Muscle of arm (tissue), 12 donors: ENCODE data around the gene DNAH6. TPM values are rescaled to one million over a fixed set of nuclear protein-coding genes. Genes with fewer than 3 reads are reported as not detected.
"Not testable (repeated sequence)": the region's sequence is repeated elsewhere in the genome, so short reads cannot be mapped to it uniquely, and the experiment has no call there.

ENCODE experiments used
- DNase-seq: peaks from one replicate; pipeline ENCODE4 v3.0.0-alpha.2; 2013
- polyA plus RNA-seq, 12 donors: library from polyadenylated mRNA; unstranded; fragments of 120-200 nt; gene quantifications; one replicate each; pipeline ENCODE4 v1.2.1, GENCODE V29; 2013; ENCODE audit not compliant: insufficient read length in 12 of 12

Gene DNAH6
- polyA plus RNA-seq, 12 donors: 0.12 to 0.40 (median 0.20) TPM; not detected in 2

DNA sequence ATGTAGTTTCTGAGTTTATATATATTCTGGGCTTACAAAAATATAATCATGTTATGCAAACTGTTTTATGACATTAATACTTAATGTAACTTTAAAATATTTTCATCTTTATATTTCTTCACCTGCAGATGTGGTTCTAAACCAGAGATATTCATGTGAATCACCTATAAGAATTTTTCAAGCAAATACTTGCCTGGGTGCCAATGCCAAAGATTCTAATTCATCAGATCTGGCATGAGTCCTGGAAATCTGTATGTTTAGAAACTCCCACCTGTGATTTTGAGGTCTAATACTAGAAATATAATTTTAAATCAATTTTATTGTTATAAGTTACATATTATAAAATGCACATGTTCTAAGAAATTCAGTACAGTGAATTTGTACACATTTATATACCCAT, 19.9 kb upstream of the DNAH6 start:
- no peak for DNase-seq

- DNase-seq: no peak
Measured at GRCh38 chr2:84497285-84497684, 19.0 kb upstream of the DNAH6 start.

DNA sequence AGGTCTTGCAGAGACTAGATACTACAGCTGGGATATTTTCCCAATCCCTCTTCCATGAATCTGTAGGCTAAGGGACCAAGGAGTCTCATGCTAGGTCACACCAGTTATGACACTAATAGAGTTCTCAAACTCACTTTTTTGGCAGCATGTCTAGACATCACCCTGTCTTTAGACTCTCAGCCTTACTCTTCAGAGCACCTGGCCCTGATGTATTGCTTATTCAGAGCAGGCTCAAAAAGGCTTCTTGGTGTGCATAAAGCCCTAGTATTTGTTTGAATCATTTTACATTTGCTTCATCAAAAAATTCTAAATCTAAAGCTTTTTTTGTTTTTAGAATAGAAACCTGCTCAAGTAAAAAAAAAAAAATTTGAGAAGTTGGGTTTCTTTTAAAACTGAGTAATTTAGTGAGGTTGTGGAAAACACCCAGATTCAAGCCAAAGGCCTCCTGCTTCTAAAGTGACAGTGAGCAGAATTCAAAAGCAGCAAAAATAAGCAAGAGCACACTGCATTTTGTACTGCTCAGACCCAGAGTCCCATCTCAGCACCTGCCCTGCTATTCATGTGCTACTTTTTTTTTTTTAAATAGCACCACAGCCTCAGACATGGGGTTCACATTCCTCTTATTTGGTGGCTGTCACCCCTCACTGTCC, 18.0 kb upstream of the DNAH6 start:
- DNase-seq: no peak

GRCh38 chr2:84511024-84511423, 5.3 kb upstream of the DNAH6 start:
- DNase-seq: not testable (repeated sequence)

DNA sequence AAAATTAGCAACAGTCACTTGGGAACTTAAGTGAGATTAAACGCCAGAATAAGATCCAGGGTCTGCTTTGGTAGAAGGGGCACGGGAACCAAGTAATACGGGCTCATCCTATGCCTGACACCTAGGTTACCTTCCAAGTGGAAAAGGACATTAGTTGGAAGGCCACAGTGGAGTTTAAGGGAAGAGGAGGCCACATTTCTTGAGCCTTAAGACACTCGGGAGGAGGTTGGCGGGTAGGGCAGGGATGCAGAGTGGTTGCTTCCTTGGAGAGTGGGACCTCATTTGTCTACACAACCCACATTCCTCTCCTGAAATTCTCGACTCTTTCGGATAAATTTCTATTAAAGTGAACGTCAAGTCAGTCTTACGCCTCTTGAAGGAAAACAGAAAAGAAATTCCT, 510 bp upstream of the DNAH6 start:
- DNase-seq: no peak

DNA sequence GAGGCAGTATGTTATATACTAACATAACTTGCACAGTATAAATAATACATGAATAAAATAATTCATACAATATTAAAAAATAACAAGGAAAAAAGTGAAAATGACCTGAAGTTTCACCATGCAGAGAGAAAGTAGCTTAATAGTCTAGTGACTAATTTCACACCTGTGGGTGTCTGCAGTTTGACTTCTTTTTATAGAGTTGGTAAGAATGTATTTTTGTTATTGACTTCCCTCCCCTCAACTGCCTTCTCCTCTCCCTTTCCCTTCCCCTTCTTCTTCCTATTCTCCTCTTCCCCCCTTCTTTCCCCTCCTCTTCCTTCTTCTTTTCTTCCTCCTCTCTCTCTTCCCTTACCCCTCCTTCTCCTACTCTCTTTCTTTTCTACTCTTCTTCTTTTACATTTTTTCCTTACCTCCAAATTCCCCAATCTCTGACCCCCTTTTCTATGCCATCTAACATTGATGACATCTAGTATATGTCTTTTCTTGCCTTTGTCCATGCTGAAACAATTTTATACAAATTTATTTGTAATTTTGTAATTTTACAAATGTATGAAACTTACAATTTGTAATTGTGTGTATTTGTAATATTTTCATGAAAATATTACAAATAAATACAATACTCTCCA, 3.1 kb downstream of the DNAH6 start:
- no peak for DNase-seq

DNA sequence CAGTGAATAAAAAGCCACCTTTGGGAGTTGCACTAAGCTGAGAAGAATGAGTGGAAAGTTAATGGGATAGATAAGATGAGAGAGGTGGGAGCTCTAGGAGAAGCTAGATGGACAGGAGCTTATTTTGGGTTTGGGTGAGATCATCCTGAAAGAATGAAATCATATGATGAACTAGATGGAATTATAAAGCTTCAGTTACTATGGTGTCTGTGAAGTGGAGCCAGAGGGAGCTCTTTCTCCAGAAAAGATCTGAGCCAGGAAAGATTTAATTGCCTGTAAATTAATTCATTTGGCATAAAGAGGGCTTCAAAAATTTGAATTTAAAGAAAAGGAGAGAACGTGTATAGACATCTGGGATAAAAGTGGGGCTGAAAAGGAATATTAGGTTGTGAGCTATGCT, 10.3 kb downstream of the DNAH6 start:
- DNase-seq: no peak

DNA sequence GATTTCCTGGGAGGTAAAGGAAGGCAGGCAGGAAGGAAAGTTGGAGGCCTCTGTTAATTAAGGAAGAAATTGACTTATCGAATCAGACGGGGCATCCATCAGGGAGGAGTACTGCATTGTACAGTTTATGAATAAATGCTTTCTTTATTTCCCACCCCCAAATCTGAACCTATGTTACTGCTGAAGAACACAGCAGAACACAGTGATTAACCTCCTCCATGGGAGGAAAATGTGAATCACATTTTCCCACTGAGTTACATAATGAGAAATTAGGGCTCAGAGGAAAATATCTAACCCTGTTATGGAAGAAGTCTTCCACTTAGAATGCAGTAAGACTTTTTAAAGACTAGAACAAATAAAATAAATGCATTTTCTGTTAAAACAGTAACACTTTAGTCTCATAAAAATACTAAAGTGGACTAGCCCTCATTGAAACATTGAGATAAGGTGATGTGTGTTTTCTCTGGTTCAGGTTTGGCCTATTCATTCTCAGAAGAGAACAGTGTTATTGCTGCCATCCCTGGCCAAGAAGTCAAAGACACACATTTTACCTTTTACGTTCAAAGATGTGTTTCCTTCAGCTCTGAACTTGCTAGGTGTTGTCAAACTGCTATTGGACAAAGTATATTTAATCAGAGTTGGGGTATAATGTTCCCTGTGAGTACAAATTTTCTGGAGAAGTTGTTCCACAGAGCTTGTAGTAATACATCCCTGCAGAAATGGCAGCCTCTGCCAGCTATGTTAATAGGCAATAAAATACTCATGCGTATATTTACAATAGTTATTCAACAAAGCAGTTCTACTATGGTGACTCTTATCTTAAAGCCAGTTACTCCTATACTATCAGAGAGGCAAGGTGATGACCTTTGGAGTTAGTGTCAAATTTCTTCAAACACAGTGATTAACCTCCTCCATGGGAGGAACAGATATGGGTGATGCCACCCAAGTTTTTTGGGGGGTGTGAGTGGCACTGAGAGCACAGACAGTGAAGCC, 11.1 kb downstream of the DNAH6 start:
- no peak for DNase-seq

- DNase-seq: no peak
Measured at GRCh38 chr2:84532291-84532690, 16.0 kb downstream of the DNAH6 start.

GRCh38 chr2:84534225-84534624, 17.9 kb downstream of the DNAH6 start:
- DNase-seq: no peak

GRCh38 chr2:84537251-84537650, 21.0 kb downstream of the DNAH6 start:
- DNase-seq: no peak

GRCh38 chr2:84539729-84540128, 23.4 kb downstream of the DNAH6 start:
- DNase-seq: no peak

- DNase-seq: no peak
Measured at GRCh38 chr2:84545005-84545404, 28.7 kb downstream of the DNAH6 start.

DNA sequence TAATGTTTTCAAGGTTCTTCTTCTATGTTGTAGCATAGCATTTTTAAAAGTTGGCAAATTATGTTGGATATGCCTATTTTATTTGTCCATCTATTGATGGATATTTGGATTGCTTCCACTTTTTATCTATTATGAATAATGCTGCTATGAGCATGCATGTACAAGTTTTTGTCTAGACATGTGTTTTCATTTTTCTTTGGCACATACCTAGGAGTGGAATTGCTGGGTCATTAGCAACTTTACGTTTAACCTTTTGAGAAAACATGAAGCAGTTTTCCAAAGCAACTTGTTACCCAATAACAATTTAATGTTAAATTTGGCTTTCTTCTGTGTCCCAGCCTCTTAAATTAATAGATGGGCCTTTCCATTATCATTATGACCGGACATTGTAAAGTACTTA, 30.3 kb downstream of the DNAH6 start:
- no peak for DNase-seq

DNA sequence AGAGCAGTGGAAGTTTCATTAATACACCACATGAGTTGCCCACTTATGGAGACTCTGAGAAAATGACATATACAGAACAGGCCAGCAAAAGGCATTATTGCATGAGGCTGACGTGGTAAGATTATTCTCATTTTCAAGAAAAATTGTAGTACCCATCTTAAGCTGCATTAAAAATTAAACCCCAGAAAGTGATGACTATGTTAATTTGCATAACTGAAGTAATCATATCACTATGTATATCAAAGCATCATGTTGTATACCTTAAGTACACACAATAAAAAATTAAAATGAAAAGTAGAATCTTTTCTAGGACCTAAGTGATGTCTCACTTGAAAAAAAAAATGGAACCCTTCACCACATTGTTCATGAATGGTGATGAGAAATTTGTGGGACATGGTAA, 32.0 kb downstream of the DNAH6 start:
- no peak for DNase-seq

GRCh38 chr2:84550916-84551315, 34.6 kb downstream of the DNAH6 start:
- DNase-seq: no peak

GRCh38 chr2:84551526-84551925, 35.2 kb downstream of the DNAH6 start:
- not testable (repeated sequence) for DNase-seq

DNA sequence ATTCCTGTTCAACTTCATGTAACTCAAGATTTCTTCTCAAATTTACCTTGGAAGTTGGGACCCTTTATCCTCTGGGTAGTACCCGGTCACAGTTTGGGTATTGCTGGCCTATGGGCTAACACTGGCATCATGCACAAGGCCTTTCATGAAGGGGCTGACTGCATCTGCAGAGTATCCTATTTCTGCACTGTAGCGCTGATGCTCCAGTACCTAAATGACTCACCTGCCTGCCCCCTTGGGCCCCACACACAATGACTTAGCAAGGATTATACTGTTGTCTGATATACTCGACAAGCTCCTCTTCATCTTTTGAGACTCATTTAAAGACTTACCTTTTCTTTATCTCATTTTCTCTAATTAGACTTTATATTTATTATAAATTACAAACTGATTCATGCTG, 39.9 kb downstream of the DNAH6 start:
- no peak for DNase-seq

GRCh38 chr2:84559838-84560237, 43.5 kb downstream of the DNAH6 start:
- DNase-seq: no peak

DNA sequence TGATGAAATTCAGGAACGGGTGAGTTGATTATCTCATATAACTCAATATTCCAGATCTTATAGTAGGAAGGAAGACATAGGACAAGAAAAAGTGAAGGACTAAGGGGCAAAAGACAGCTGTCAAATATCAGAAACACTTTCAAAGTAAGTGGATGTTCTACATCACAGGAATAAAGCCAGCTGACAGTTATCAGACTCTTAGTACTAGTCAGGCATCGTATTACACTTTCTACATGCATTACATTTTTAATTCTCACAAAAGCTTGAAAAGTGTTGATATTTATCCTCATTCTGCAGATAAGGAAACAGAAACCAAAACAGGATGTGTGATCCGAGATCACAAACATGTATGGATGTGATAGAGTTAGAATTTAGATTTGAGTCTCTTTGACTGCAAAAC, 63.4 kb downstream of the DNAH6 start:
- DNase-seq: no peak

DNA sequence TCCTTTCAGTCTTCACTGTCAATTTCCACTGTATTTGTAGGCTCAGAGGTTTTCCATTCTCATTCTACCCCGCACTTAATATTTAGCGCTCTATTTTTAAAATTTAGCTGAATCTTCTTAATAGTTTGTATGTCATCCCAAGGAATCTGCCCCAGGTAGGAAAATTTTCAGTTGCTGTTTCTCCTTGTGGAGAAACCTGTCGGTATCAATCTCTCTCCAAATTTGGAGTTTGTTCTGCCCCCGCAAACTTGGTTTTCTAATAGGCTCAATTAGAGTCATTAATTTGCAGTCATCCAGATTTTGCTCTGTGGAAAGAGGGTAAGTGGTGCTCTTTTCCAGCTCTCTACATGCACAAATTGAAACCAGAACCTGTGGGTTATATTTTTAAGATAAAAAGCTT, 87.6 kb downstream of the DNAH6 start:
- no peak for DNase-seq

GRCh38 chr2:84613082-84613481, 96.8 kb downstream of the DNAH6 start:
- DNase-seq: no peak
